ENCODE measurements around the gene TRMT2B. TPM values are rescaled to one million over a fixed set of nuclear protein-coding genes. Genes with fewer than 3 reads are reported as not detected.

Gene TRMT2B
- total RNA-seq, 1 experiment from 2014 or later, result 28.1 TPM

DNA sequence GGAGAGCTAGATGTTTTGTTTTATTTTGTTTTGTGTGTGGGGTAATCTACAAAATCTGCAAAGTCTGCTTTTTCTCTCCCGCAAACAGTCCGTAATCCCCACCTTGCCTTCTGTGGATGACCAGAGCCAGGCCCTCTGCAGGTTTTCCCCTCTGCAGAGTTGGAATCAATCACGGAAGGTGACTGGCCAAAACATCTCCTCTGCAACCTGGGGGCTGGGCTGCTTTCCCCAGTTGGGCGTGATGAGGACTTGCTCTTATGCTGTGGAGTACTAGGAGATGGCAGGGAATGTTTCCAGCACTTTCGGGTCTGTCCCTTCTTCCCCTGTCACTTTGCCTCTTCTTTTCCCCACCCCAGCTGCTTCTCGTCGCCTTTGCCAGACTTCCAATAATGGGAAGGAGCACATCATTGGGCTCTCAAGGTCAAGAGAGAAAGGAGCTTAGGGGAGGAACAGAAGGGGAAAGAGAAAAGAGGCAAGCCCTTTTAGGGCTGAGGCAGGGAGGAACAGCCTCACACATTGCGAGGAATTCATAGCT, 27.9 kb upstream of the TRMT2B start:
- intact Hi-C loops (cut with micrococcal nuclease; ENCODE audit: unreplicated experiment), result no loop called here

DNA sequence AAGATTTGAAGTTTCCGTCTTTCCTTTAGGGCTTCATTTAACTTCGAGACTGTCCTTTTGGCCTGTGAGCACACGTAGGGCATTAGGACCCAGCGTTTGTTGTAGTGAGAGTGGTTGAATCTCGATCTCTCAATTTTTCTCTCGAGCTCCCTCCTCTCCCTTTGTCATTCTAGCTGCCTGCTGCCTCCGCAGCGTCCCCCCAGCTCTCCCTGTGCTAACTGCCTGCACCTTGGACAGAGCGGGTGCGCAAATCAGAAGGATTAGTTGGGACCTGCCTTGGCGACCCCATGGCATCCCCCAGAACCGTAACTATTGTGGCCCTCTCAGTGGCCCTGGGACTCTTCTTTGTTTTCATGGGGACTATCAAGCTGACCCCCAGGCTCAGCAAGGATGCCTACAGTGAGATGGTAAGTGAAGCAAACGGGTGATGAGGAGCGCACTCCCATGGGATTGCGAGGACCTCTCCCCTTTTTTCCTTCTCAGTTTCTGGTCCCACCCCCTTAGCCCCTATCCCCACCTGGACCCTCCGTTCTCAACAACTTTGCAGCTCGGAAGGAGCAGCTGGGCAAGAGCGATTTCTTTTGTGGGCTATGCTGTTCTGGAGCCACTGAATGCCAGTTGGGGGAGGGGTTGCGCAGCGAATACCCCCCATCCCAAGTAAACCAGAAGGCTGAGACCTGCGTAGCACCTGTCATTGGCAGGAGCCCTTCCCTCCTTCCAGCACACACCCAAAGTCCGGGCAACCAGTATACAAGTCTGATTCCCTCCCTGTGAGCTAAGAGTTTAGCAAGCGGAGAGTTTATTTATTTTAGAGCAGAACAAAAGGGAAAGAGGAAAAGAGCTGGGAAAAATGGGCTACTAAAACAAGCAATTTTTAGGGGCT, 27.0 kb upstream of the TRMT2B start, which contains the start of gene TMEM35A:
TMEM35A (plus strand) TSS at position 164 of the 883 bp plus-strand sequence; CDS start at position 288, 124 bp downstream.
- no TSS peak for BruUV-seq (replicated peaks)
- no peaks in the 10 kb centered on the region for H3K27me3 ChIP-seq (replicated peaks; ENCODE audit: control insufficient read depth, insufficient read depth, low read length)
- POLR2A ChIA-PET, result no interaction called here
- H3K4me3 ChIP-seq (ENCODE audit: low read depth, low read length), result no peak within 1 kb of the TSS
- no peaks in the 10 kb centered on the region for H3K9me3 Mint-ChIP-seq (ENCODE audit: unreplicated experiment)
- DNase-seq, result no peak
- H3K9me3 ChIP-seq, result no peaks in the 10 kb centered on the region
- intact Hi-C loops (cut with micrococcal nuclease; ENCODE audit: unreplicated experiment), result no loop called here
- TF ChIP-seq CTCF (IDR thresholded peaks at IDR 0.05; ENCODE audit: insufficient read depth in 1 of 2, low read depth in 1 of 2, low read length in 1 of 2, severe bottlenecking in 1 of 2, unreplicated experiment in 1 of 2), result no peak
- H3K27ac Mint-ChIP-seq (ENCODE audit: unreplicated experiment), result no peak within 1 kb of the TSS
- H3K36me3 ChIP-seq (ENCODE audit: control insufficient read depth, insufficient read depth, low read length), result no peaks in the 10 kb centered on the region
- CTCF ChIA-PET, result no interaction called here
- no peaks in the 10 kb centered on the region for H3K4me1 Mint-ChIP-seq (ENCODE audit: low read depth, unreplicated experiment)
- H3K4me1 ChIP-seq, result no peaks in the 10 kb centered on the region
- no peaks in the 10 kb centered on the region for H3K36me3 Mint-ChIP-seq (ENCODE audit: insufficient read depth, unreplicated experiment)
- H3K27me3 Mint-ChIP-seq (ENCODE audit: insufficient read depth, unreplicated experiment), result no peaks in the 10 kb centered on the region
- H3K4me3 Mint-ChIP-seq (ENCODE audit: unreplicated experiment), result no peak within 1 kb of the TSS

More for the DNA sequence above, 27.9 kb upstream of the TRMT2B start:
- no peaks in the 10 kb centered on the region for H3K36me3 ChIP-seq (ENCODE audit: control insufficient read depth, insufficient read depth, low read length)
- Mint-ChIP-seq H3K4me3 (ENCODE audit: unreplicated experiment) (no peak overlapping the region), H3K36me3 (ENCODE audit: insufficient read depth, unreplicated experiment) (no peaks in the 10 kb centered on the region), H3K4me1 (ENCODE audit: low read depth, unreplicated experiment) (no peaks in the 10 kb centered on the region), H3K27me3 (ENCODE audit: insufficient read depth, unreplicated experiment) (no peaks in the 10 kb centered on the region), H3K9me3 (ENCODE audit: unreplicated experiment) (no peaks in the 10 kb centered on the region), H3K27ac (ENCODE audit: unreplicated experiment) (no peak overlapping the region)
- DNase-seq, result no peak
- CTCF ChIA-PET, result no interaction called here
- BruUV-seq (replicated peaks), result no TSS peak
- no peak for TF ChIP-seq CTCF (IDR thresholded peaks at IDR 0.05; ENCODE audit: insufficient read depth in 1 of 2, low read depth in 1 of 2, low read length in 1 of 2, severe bottlenecking in 1 of 2, unreplicated experiment in 1 of 2)
- H3K4me3 ChIP-seq (ENCODE audit: low read depth, low read length), result no peak overlapping the region
- no peaks in the 10 kb centered on the region for H3K9me3 ChIP-seq
- no peaks in the 10 kb centered on the region for H3K27me3 ChIP-seq (replicated peaks; ENCODE audit: control insufficient read depth, insufficient read depth, low read length)
- H3K4me1 ChIP-seq, result no peaks in the 10 kb centered on the region
- POLR2A ChIA-PET, result no interaction called here

DNA sequence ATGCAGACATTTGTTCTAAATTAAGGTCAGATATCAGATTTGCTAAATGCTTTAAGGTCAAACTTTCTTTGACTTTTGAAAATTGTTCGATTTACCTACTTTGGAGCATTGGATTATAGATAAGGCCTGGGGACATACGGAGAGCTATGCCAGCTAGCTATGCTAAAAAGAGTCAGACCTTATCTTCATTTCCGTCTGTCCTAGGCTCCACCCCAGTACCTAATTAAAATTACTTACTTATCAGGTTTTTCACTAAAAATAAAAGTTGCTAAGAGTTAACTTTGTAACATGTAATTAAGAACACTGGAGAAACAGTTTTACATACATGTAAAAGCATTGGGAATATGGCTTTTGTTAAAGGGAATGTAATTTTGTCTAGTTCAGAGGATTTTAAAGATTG, 19.7 kb upstream of the TRMT2B start:
- TF ChIP-seq CTCF (IDR thresholded peaks at IDR 0.05; ENCODE audit: insufficient read depth in 1 of 2, low read depth in 1 of 2, low read length in 1 of 2, severe bottlenecking in 1 of 2, unreplicated experiment in 1 of 2), result no peak
- H3K36me3 Mint-ChIP-seq (ENCODE audit: insufficient read depth, unreplicated experiment), result no peaks in the 10 kb centered on the region
- POLR2A ChIA-PET, result no interaction called here
- H3K4me1 ChIP-seq, result no peaks in the 10 kb centered on the region
- DNase-seq, result no peak
- H3K27me3 Mint-ChIP-seq (ENCODE audit: insufficient read depth, unreplicated experiment), result no peaks in the 10 kb centered on the region
- no peak overlapping the region for H3K27ac Mint-ChIP-seq (ENCODE audit: unreplicated experiment)
- BruUV-seq (replicated peaks), result no TSS peak
- intact Hi-C loops (cut with micrococcal nuclease; ENCODE audit: unreplicated experiment), result no loop called here
- CTCF ChIA-PET, result no interaction called here
- no peaks in the 10 kb centered on the region for H3K9me3 ChIP-seq
- no peak overlapping the region for H3K4me3 ChIP-seq (ENCODE audit: low read depth, low read length)
- no peaks in the 10 kb centered on the region for H3K4me1 Mint-ChIP-seq (ENCODE audit: low read depth, unreplicated experiment)
- no peak overlapping the region for H3K4me3 Mint-ChIP-seq (ENCODE audit: unreplicated experiment)
- no peaks in the 10 kb centered on the region for H3K27me3 ChIP-seq (replicated peaks; ENCODE audit: control insufficient read depth, insufficient read depth, low read length)
- H3K36me3 ChIP-seq (ENCODE audit: control insufficient read depth, insufficient read depth, low read length), result no peaks in the 10 kb centered on the region
- no peaks in the 10 kb centered on the region for H3K9me3 Mint-ChIP-seq (ENCODE audit: unreplicated experiment)
